ENCODE measurements around the gene TENT4A. TPM values are rescaled to one million over a fixed set of nuclear protein-coding genes. Genes with fewer than 3 reads are reported as not detected.

Gene TENT4A
- total and polyA plus RNA-seq, 8 donors = 7.0 to 13.6 (median 8.6) TPM

DNA sequence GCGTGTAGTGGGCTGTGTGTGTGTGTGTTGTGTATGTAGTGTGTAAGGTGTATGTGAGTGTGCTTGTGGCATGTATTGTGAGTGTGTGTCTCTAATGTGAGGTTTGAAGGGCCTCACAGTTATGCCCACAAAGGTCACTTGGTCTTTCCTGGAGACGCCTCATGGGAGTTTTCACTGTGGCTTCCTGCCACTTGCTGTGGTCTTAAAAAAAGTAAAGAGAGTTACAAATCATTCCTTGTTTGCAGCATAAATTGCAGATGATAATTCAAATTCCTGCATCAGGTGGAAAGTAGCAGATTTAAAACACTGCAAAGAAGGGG is 72.6 kb downstream of the TENT4A start:
- Histone ChIP-seq H3K27me3 (no peaks in the 10 kb centered on the region), H3K9me3 (no peaks in the 10 kb centered on the region), H3K27ac (no peak overlapping the region), H3K4me1 (no peaks in the 10 kb centered on the region), H3K4me3 (no peak overlapping the region), H3K36me3 (no peaks in the 10 kb centered on the region)
- FAIRE-seq (no peak), ATAC-seq (no peak), DNase-seq (no peak)
- TF ChIP-seq, protein P1, sequence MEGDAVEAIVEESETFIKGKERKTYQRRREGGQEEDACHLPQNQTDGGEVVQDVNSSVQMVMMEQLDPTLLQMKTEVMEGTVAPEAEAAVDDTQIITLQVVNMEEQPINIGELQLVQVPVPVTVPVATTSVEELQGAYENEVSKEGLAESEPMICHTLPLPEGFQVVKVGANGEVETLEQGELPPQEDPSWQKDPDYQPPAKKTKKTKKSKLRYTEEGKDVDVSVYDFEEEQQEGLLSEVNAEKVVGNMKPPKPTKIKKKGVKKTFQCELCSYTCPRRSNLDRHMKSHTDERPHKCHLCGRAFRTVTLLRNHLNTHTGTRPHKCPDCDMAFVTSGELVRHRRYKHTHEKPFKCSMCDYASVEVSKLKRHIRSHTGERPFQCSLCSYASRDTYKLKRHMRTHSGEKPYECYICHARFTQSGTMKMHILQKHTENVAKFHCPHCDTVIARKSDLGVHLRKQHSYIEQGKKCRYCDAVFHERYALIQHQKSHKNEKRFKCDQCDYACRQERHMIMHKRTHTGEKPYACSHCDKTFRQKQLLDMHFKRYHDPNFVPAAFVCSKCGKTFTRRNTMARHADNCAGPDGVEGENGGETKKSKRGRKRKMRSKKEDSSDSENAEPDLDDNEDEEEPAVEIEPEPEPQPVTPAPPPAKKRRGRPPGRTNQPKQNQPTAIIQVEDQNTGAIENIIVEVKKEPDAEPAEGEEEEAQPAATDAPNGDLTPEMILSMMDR (IDR thresholded peaks at IDR 0.05) = no peak
- 83 to 87% methylated on average over 2 of the region's 2 CpGs for WGBS, 2 donors
- intact Hi-C loops (cut with DNase I) = no loop called here

DNA sequence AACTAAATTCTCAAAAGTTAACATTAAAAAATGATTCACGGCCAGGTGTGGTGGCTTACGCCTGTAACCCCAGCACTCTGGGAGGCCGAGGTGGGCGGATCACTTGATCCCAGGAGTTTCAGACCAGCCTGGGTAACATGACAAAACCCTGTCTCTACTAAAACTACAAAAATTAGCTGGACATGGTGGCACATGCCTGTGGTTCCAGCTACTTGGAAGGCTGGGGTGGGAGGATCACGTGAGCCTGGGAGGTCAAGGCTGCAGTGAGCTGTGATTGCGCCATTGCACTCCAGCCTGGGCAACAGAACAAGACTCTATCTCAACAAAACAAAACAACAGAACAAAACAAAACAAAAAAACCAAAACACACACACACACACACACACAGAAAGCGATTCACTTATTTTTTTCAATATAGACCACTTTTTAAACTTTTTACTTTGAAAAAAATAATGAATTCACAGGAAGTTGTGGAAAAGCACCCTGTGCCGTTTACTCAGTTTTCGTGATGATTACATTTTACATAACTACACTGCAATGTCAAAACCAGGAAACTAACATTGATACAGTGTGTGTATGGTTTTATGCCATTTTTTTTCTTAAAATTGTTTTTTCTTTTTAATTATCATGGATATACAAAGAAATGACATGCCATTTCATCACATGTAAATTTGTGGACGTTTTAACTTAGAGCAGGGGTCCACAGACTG is 73.7 kb downstream of the TENT4A start:
- no peaks in the 10 kb centered on the region for H3K4me1 ChIP-seq
- no peak overlapping the region for H3K4me3 ChIP-seq
- no peak for ATAC-seq
- no peaks in the 10 kb centered on the region for H3K9me3 ChIP-seq
- no peak overlapping the region for H3K27ac ChIP-seq
- TF ChIP-seq, protein P1 (IDR thresholded peaks at IDR 0.05) = no peak
- no peaks in the 10 kb centered on the region for H3K36me3 ChIP-seq
- DNase-seq = no peak
- FAIRE-seq = no peak
- H3K27me3 ChIP-seq = no peaks in the 10 kb centered on the region
- intact Hi-C loops (cut with DNase I) = no loop called here
- WGBS, 2 donors = 77 to 84% methylated on average over 10 of the region's 10 CpGs

DNA sequence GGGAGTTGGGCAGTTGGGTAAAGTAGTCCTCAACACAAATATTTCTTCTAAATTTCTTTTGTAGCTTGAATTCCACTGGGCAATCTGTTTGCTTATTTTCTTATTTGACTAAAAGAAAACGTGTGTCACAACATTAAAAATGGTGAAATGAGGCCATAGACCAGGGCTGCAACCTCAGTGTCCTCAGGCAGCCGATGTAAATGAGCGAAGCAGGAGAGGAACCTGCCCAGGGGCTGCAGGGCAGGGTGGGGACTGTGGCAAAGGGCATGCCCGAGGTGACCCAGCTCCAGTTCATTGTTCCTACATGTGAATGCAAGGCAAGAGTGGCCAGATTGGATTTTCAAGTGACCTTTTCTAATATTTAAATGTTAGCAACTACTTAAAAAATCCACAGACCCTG is 74.7 kb downstream of the TENT4A start:
- Histone ChIP-seq H3K36me3 (no peaks in the 10 kb centered on the region), H3K9me3 (no peaks in the 10 kb centered on the region), H3K27me3 (no peaks in the 10 kb centered on the region), H3K4me3 (no peak overlapping the region), H3K4me1 (no peaks in the 10 kb centered on the region), H3K27ac (no peak overlapping the region)
- WGBS, 2 donors = 74 to 88% methylated on average over 4 of the region's 4 CpGs
- DNase-seq (no peak), ATAC-seq (no peak), FAIRE-seq (no peak)
- TF ChIP-seq, protein P1 (IDR thresholded peaks at IDR 0.05) = no peak
- intact Hi-C loops (cut with DNase I) = no loop called here

DNA sequence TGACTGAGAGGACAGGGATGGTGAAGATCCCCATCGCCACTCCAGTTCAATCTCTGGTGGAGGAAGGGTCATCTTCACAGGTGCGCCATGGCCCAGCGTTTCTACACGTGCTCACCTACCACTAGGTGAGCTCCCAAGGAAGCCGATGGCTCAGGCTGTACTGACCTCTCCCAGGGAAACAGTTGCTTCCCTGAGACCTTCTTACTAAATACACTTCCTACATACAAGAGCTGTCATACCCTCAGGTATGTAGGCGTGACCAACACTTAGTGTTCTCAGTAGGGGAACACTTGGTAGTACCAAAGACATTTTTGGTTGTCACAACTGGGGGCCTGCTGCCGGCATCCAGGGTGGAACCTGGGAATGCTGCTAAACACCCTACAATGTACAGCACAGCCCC is 75.2 kb downstream of the TENT4A start:
- TF ChIP-seq, protein P1 (IDR thresholded peaks at IDR 0.05) = no peak
- no peaks in the 10 kb centered on the region for H3K27me3 ChIP-seq

DNA sequence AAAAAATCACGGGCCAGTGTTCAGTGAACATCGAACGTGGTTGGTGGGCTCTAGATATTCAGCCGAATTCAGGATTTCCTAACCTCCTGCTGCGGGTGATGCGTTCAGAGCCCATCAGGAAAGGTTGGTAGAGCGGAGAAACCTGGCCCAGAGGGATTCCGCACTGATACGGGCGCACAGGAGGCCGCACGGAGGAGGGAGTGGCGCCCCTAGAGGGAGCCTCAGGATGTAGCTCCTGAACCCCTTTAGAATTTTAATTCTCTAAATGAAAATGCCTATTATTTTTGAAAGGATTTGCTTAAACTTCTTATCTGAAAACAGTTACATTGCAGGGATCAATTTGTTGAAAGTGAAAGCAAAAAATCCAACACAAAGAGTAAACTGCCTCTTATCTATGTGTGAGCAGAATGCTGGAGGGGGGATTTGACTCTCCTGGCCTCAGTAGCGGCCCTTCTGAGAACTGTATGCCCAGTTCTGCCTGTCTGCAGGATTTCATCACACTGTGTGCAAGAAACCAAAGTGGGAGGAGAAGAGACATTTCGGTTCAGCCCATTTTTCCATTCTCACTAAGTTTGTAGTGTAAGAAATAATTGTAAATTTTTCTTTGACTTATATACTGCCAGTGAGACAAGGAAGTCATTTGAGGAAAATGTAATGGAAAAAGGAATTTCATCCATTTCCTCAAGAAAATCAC is 75.9 kb downstream of the TENT4A start:
- Histone ChIP-seq H3K27me3 (no peaks in the 10 kb centered on the region), H3K9me3 (no peaks in the 10 kb centered on the region), H3K4me3 (no peak overlapping the region), H3K36me3 (no peaks in the 10 kb centered on the region), H3K4me1 (no peaks in the 10 kb centered on the region), H3K27ac (no peak overlapping the region)
- TF ChIP-seq, protein P1 (IDR thresholded peaks at IDR 0.05) = no peak
- DNase-seq (no peak), FAIRE-seq (no peak), ATAC-seq (peak in 2 of 4 donors; percentile 35 to 60)
- WGBS, 2 donors = 83 to 87% methylated on average over 15 of the region's 15 CpGs
- intact Hi-C loops (cut with DNase I) = no loop called here

More for the DNA sequence above, 75.2 kb downstream of the TENT4A start:
- Histone ChIP-seq H3K4me3 (no peak overlapping the region), H3K36me3 (no peaks in the 10 kb centered on the region), H3K9me3 (no peaks in the 10 kb centered on the region), H3K27ac (no peak overlapping the region), H3K4me1 (no peaks in the 10 kb centered on the region)
- ATAC-seq (no peak), FAIRE-seq (no peak), DNase-seq (no peak)
- intact Hi-C loops (cut with DNase I) = no loop called here
- 75 to 98% methylated on average over 7 of the region's 7 CpGs for WGBS, 2 donors

Data from pancreas (tissue), 10 donors.